HFFc6 (cell line): ENCODE results near the gene TAS2R16. TPM values are rescaled to one million over a fixed set of nuclear protein-coding genes. Genes with fewer than 3 reads are reported as not detected.
"Not testable (repeated sequence)": the region's sequence is repeated elsewhere in the genome, so short reads cannot be mapped to it uniquely, and the experiment has no call there.

ENCODE experiments used
- DNase-seq: peaks from one replicate; pipeline ENCODE4 v3.0.0-alpha.2; 2018
- H3K27ac Mint-ChIP-seq: 2 replicates; pipeline ENCODE4 v1.8.0; 2020; ENCODE audit warnings: mild to moderate bottlenecking, mixed read lengths
- H3K27me3 Mint-ChIP-seq: 2 replicates; pipeline ENCODE4 v1.8.0; 2021; ENCODE audit warnings: mild to moderate bottlenecking, moderate library complexity, mixed read lengths; ENCODE audit not compliant: insufficient read depth
- H3K36me3 Mint-ChIP-seq: 2 replicates; pipeline ENCODE4 v1.8.0; 2021; ENCODE audit warnings: low read depth, mixed read lengths
- H3K4me1 Mint-ChIP-seq: 2 replicates; pipeline ENCODE4 v1.8.0; 2020; ENCODE audit warnings: low read depth, mixed read lengths
- H3K4me3 Mint-ChIP-seq: 2 replicates; pipeline ENCODE4 v1.8.0; 2020; ENCODE audit warnings: mild to moderate bottlenecking, moderate library complexity, mixed read lengths
- H3K9me3 Mint-ChIP-seq: 2 replicates; pipeline ENCODE4 v1.8.0; 2020; ENCODE audit warnings: mild to moderate bottlenecking, mixed read lengths
- total RNA-seq, 6 experiments: library from RNA; stranded (reverse); fragmentation: NEBNext Ultra II Directional; extraction: Animal tissue kit (Norgen Biotek cat#: 25700); gene quantifications; 2 replicates in 1 of 6; 3 replicates in 5 of 6; pipeline ENCODE4 v1.2.3, GENCODE V29; 2021
- TF ChIP-seq, protein P1 (sequence below): fragments of 200-600 bp; sonication (generic); IDR thresholded peaks from 2 replicates; pipeline ENCODE4 v1.5.0; 2021; ENCODE audit warnings: antibody characterized with exemption, mild to moderate bottlenecking

The TAS2R16 gene
- total RNA-seq, 6 experiments from 2014 or later = not detected

DNA sequence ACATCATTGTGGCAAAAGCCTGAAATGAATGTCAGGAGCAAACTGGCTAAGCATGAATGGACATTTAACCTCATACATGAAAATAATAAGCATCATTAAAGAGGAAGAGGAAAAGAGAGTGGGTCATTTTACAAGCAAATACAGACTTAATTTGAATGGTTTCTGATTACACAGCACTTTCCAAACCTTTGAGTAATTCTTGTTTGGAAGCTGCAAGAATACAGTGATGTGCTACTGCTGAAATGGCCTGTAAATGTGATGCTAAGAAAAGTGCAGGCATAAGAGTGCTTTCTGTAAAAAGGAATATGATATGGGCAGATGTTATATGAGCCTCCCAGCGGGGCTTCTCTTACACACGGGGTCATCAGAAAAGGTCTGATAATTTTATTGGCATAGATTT, 30.2 kb downstream of the TAS2R16 start:
- H3K36me3 Mint-ChIP-seq = 0 out of 2 replicates have a peak, but pooled peaks cover 4% of the 10 kb centered on the region
- TF ChIP-seq, protein P1, sequence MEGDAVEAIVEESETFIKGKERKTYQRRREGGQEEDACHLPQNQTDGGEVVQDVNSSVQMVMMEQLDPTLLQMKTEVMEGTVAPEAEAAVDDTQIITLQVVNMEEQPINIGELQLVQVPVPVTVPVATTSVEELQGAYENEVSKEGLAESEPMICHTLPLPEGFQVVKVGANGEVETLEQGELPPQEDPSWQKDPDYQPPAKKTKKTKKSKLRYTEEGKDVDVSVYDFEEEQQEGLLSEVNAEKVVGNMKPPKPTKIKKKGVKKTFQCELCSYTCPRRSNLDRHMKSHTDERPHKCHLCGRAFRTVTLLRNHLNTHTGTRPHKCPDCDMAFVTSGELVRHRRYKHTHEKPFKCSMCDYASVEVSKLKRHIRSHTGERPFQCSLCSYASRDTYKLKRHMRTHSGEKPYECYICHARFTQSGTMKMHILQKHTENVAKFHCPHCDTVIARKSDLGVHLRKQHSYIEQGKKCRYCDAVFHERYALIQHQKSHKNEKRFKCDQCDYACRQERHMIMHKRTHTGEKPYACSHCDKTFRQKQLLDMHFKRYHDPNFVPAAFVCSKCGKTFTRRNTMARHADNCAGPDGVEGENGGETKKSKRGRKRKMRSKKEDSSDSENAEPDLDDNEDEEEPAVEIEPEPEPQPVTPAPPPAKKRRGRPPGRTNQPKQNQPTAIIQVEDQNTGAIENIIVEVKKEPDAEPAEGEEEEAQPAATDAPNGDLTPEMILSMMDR = no peak
- H3K27me3 Mint-ChIP-seq = no peaks in the 10 kb centered on the region
- peaks cover 27% of the 10 kb centered on the region for H3K9me3 Mint-ChIP-seq
- H3K4me1 Mint-ChIP-seq = no peaks in the 10 kb centered on the region
- no peak for DNase-seq
- H3K27ac Mint-ChIP-seq = no peak overlapping the region
- H3K4me3 Mint-ChIP-seq = no peak overlapping the region

DNA sequence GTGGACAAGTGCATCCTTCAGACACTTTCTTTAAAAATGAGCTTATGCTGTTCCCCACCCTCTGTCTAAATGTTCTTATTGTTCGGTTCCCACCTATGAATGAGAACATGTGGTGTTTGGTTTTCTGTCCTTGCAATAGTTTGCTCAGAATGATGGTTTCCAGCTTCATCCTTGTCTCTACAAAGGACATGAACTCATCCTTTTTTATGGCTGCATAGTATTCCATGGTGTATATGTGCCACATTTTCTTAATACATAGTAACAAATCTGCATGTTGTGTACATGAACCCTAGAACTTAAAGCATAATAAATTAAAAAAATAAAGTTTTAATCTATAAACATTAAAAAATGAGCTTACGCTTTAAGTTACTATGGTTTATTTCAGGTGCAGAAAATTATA, 41.8 kb downstream of the TAS2R16 start:
- DNase-seq, H3K27me3 Mint-ChIP-seq, H3K27ac Mint-ChIP-seq, H3K4me3 Mint-ChIP-seq, H3K36me3 Mint-ChIP-seq, H3K4me1 Mint-ChIP-seq: not testable (repeated sequence)
- peaks cover 34% of the 10 kb centered on the region for H3K9me3 Mint-ChIP-seq

DNA sequence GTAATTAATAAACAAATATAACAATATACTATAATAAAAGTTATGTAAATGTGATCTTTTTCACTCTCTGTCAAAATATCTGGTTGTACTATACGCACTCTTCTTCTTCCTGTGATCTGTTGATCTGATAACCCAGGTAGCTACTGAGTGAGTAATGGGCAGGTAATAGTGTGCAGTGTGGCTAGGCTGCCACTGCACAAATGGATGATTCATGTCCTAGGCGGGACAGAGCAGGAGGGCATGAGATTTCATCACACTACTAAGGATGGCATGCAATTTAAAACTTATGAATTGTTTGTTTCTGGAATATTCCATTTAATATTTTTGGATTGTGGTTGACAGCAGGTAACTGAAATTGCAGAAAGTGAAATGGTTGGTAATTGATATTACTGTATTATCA, 44.5 kb downstream of the TAS2R16 start:
- no peak overlapping the region for H3K27ac Mint-ChIP-seq
- TF ChIP-seq, protein P1 = no peak
- H3K9me3 Mint-ChIP-seq = peaks cover 26% of the 10 kb centered on the region
- DNase-seq = no peak
- H3K27me3 Mint-ChIP-seq = no peaks in the 10 kb centered on the region; the same call in 1 of the 2 replicates
- no peak overlapping the region for H3K4me3 Mint-ChIP-seq
- H3K4me1 Mint-ChIP-seq = no peaks in the 10 kb centered on the region
- peaks cover 6% of the 10 kb centered on the region; the same call in 1 of the 2 replicates for H3K36me3 Mint-ChIP-seq

DNA sequence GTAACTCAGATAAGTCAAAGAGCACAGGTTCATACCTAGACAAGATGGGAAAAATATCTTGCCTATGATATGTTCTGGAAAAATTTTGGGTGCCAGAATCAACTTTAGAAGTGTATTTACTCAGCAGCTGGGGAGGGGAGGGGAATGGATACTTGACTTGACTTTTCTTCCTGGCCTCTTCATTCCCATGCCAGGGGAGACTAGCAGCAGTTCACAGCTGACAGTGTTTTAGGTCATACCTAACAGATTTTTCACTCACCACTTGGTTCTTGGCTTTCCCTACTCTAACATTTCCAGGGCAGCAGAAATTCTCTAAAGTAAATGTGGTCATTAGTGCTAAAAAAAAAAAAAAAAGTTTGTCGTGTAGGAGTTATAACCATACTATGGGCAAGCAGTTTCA, 46.3 kb downstream of the TAS2R16 start:
- DNase-seq = no peak
- H3K4me1 Mint-ChIP-seq = no peaks in the 10 kb centered on the region
- H3K27ac Mint-ChIP-seq = no peak overlapping the region
- no peaks in the 10 kb centered on the region for H3K27me3 Mint-ChIP-seq
- no peaks in the 10 kb centered on the region for H3K36me3 Mint-ChIP-seq
- H3K4me3 Mint-ChIP-seq = no peak overlapping the region
- H3K9me3 Mint-ChIP-seq = peaks cover 26% of the 10 kb centered on the region
- TF ChIP-seq, protein P1 = no peak

Other genes with a start within 250 kb of the TAS2R16 start
- gene CADPS2, start 109.2 kb downstream of the TAS2R16 start, total RNA-seq = not detected
- gene SLC13A1, start 204.3 kb upstream of the TAS2R16 start, total RNA-seq = not detected